KG1 (cell line): ENCODE results near the gene ROR2.

ENCODE experiments used
- DNase-seq: peaks from one replicate; lab custom pipeline; 2025; lab: John Stamatoyannopoulos, UW

Gene ROR2

GRCh38 chr9:91900797-91901177 is 49.2 kb downstream of the ROR2 start:
- DNase-seq, result no peak

- DNase-seq, result no peak
Observed at GRCh38 chr9:91900055-91900796, 49.8 kb downstream of the ROR2 start.

- DNase-seq, result no peak
Observed at GRCh38 chr9:91899594-91899993, 50.4 kb downstream of the ROR2 start.

GRCh38 chr9:91899219-91899563 is 50.8 kb downstream of the ROR2 start:
- DNase-seq, result no peak

GRCh38 chr9:91898451-91899218 is 51.4 kb downstream of the ROR2 start:
- no peak for DNase-seq

- no peak for DNase-seq
Observed at GRCh38 chr9:91897201-91897600, 52.8 kb downstream of the ROR2 start.

GRCh38 chr9:91896513-91897121 is 53.4 kb downstream of the ROR2 start:
- no peak for DNase-seq

- DNase-seq, result no peak
Observed at GRCh38 chr9:91896097-91896496, 53.9 kb downstream of the ROR2 start.

- no peak for DNase-seq
Observed at GRCh38 chr9:91894536-91894935, 55.5 kb downstream of the ROR2 start.

GRCh38 chr9:91894023-91894422 is 56.0 kb downstream of the ROR2 start:
- no peak for DNase-seq

- no peak for DNase-seq
Observed at GRCh38 chr9:91891915-91892314, 58.1 kb downstream of the ROR2 start.

GRCh38 chr9:91890662-91891061 is 59.4 kb downstream of the ROR2 start:
- no peak for DNase-seq

- no peak for DNase-seq
Observed at GRCh38 chr9:91889161-91889911, 60.7 kb downstream of the ROR2 start.

GRCh38 chr9:91886414-91887076 is 63.5 kb downstream of the ROR2 start:
- no peak for DNase-seq

GRCh38 chr9:91885746-91886413 is 64.1 kb downstream of the ROR2 start:
- DNase-seq, result no peak

GRCh38 chr9:91884696-91885687 is 65.0 kb downstream of the ROR2 start:
- DNase-seq, result no peak

- DNase-seq, result no peak
Observed at GRCh38 chr9:91884153-91884552, 65.9 kb downstream of the ROR2 start.

- no peak for DNase-seq
Observed at GRCh38 chr9:91883503-91883902, 66.5 kb downstream of the ROR2 start.

- DNase-seq, result no peak
Observed at GRCh38 chr9:91882627-91883026, 67.4 kb downstream of the ROR2 start.

GRCh38 chr9:91880378-91880972 is 69.6 kb downstream of the ROR2 start:
- DNase-seq, result no peak
